ENCODE results near the gene DAPK2.
"Not testable (repeated sequence)": the region's sequence is repeated elsewhere in the genome, so short reads cannot be mapped to it uniquely, and the experiment has no call there.

Gene DAPK2

DNA sequence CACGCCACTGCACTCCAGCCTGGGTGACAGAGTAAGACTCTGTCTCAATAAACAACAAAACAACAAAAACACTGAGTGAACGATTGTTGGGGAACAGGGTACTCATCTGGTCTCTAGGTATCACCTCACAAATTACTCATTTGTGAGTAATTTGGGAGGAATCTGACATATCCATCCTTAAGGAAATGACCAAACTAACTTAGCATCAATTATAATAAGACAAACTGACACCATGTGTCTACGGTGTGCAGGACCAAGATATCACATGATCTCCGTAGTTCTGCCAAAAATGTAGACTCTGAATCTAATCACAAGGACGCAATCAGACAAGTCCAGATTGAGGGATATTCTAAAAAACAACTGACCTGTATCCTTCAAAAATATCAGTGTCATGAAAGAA lies 12.0 kb upstream of the DAPK2 start:
- CTCF ChIA-PET: interaction anchor here (2.3 kb wide), 1 partner anchor 12 kb away, joined by 7 read pairs; the partner anchor contains the start of gene DAPK2
- TF ChIP-seq, protein P1, sequence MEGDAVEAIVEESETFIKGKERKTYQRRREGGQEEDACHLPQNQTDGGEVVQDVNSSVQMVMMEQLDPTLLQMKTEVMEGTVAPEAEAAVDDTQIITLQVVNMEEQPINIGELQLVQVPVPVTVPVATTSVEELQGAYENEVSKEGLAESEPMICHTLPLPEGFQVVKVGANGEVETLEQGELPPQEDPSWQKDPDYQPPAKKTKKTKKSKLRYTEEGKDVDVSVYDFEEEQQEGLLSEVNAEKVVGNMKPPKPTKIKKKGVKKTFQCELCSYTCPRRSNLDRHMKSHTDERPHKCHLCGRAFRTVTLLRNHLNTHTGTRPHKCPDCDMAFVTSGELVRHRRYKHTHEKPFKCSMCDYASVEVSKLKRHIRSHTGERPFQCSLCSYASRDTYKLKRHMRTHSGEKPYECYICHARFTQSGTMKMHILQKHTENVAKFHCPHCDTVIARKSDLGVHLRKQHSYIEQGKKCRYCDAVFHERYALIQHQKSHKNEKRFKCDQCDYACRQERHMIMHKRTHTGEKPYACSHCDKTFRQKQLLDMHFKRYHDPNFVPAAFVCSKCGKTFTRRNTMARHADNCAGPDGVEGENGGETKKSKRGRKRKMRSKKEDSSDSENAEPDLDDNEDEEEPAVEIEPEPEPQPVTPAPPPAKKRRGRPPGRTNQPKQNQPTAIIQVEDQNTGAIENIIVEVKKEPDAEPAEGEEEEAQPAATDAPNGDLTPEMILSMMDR (IDR thresholded peaks at IDR 0.05; ENCODE audit: control extremely low read depth, extremely low read depth, low read depth, missing control alignments): no peak
- no peak for DNase-seq (ENCODE audit: extremely low spot score)
- POLR2A ChIA-PET: no interaction called here

- CTCF ChIA-PET: interaction anchor here (1.0 to 1.2 kb wide), 3 partner anchors 14 to 27 kb away, joined by 3 to 6 read pairs (median 3); no protein-coding TSS in a partner anchor
- DNase-seq (ENCODE audit: extremely low spot score); POLR2A ChIA-PET: not testable (repeated sequence)
These were observed 7.4 kb upstream of the DAPK2 start for GRCh38 chr15:64053674-64054073.

DNA sequence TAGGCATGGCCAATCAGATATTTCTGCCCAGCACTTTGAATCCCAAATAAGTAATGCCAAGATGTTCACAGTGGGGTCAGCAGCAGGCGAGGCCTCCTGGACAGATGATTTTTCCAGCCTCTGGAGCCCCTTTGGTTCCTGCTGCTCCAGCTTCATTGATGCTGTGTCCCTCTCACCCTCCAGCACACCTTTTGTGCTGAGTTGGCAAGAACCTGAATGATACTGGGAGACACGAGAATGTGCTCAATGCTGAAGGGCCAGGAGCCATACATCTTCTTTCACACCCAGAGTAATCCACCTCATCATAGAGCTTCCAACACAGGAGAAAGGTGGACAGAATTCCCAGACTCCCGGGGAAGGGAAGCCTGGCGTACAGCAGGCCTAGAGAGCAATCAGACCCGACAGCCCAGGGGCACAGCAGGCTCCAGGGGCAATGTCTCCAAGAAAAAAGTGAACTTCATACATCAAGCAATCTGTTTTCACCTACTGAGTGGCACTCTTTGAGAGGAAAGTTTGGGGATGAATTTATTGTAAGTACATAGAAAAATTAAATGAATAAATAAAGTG lies 6.7 kb upstream of the DAPK2 start:
- POLR2A ChIA-PET: no interaction called here
- TF ChIP-seq, protein P1 (IDR thresholded peaks at IDR 0.05; ENCODE audit: control extremely low read depth, extremely low read depth, low read depth, missing control alignments): no peak
- CTCF ChIA-PET: interaction anchor here (1.0 to 1.1 kb wide), 2 partner anchors 14 to 16 kb away, joined by 3 to 6 read pairs; no protein-coding TSS in a partner anchor
- no peak for DNase-seq (ENCODE audit: extremely low spot score)

DNA sequence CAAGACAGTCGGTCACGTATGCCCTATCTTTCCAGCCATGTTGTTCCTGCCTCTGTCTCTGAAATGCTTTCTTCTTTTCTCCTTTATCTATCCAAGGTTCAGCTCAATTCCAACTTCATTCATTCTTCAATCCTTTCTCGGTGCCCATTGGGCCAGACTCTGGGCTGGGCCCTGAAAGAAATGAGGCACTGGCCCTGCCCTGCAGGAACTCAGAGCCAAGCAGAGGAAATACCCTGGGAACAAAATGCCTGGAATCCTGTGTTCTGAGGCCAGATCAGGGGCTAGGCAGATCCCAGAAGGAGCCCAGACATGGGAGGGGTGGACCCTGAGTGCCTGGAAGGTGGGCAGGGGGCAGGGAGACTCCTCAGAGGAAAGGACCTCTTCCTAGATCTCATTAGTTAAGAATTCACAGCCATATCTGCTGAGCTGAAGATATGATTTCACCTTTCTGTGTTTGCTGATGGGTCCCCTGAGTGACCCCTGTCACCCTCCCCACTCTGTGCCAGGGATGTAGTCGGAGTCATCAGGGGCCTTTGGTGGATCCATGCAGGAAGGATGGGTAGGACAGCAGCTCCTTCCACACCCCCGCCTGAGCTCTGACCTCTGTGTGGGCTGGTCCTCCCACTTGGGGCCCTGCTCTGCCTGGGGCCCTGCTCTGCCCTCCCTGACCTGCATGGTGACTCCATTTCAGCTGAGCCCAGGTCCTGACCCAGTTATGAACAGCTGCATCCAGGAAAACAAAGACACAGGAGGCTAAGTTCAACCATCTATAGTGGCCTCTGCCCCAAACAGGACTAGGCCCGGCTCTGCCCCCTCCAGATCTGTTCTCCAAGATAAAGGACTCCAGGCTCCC lies 5.3 kb upstream of the DAPK2 start:
- CTCF ChIA-PET: interaction anchor here (2.0 to 8.9 kb wide), 2 partner anchors 16 to 106 kb away, joined by 7 to 68 read pairs; no protein-coding TSS in a partner anchor
- POLR2A ChIA-PET: no interaction called here
- DNase-seq (ENCODE audit: extremely low spot score): no peak
- TF ChIP-seq, protein P1 (IDR thresholded peaks at IDR 0.05; ENCODE audit: control extremely low read depth, extremely low read depth, low read depth, missing control alignments): no peak

DNA sequence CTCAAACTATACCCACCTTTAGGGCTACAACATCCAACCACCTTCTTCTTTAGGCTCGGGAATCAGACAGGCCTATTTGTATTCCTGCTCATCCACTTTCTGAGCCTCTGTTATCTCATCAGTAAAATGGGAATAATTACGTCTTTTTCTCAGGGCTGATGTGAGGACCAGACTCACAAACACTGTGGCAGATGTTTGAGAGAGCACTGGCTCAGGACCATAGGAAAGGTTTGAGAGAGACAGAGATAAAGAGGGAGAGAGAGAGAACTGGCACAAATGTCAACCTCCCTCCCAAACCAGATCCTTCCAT lies 4.8 kb upstream of the DAPK2 start:
- DNase-seq (ENCODE audit: extremely low spot score): no peak
- POLR2A ChIA-PET: no interaction called here
- CTCF ChIA-PET: interaction anchor here (1.8 to 8.9 kb wide), 3 partner anchors 10 to 105 kb away, joined by 4 to 68 read pairs (median 7); no protein-coding TSS in a partner anchor
- TF ChIP-seq, protein P1 (IDR thresholded peaks at IDR 0.05; ENCODE audit: control extremely low read depth, extremely low read depth, low read depth, missing control alignments): no peak

- CTCF ChIA-PET: interaction anchor here (1.3 to 8.9 kb wide), 4 partner anchors 9 to 440 kb away, joined by 4 to 68 read pairs (median 6); no protein-coding TSS in a partner anchor
- TF ChIP-seq, protein P1 (IDR thresholded peaks at IDR 0.05; ENCODE audit: control extremely low read depth, extremely low read depth, low read depth, missing control alignments): no peak
- DNase-seq (ENCODE audit: extremely low spot score): no peak
- POLR2A ChIA-PET: no interaction called here
These were observed 4.2 kb upstream of the DAPK2 start for GRCh38 chr15:64050281-64051092.

All from GM10248 (cell line).